MM.1S (cell line): ENCODE data around the gene ANTXR1.

Source experiments
- DNase-seq: peaks from one replicate; pipeline ENCODE4 v3.0.0-alpha.2; 2015
- H2AFZ ChIP-seq: fragments of 300-600 bp; sonication (generic); 2 replicates; pipeline ENCODE4 v1.6.0; 2016; ENCODE audit warnings: antibody characterized with exemption, low read length
- H3F3A ChIP-seq: fragments of 300-600 bp; sonication (generic); 2 replicates; pipeline ENCODE4 v1.6.1; 2016; ENCODE audit warnings: mild to moderate bottlenecking, antibody characterized with exemption, low read length, moderate library complexity, mixed read lengths; ENCODE audit not compliant: insufficient read depth
- H3K27ac ChIP-seq: fragments of 300-600 bp; sonication (generic); 2 replicates; pipeline ENCODE4 v1.5.1; 2016; ENCODE audit warnings: mild to moderate bottlenecking, low read length
- H3K27me3 ChIP-seq: fragments of 300-600 bp; sonication (generic); replicated peaks from 2 replicates; pipeline ENCODE4 v1.6.0; 2016; ENCODE audit warnings: low read length; ENCODE audit not compliant: insufficient read depth
- H3K36me3 ChIP-seq: fragments of 300-600 bp; sonication (generic); replicated peaks from 2 replicates; pipeline ENCODE4 v1.6.1; 2016; ENCODE audit warnings: mild to moderate bottlenecking, low read length, mixed read lengths; ENCODE audit not compliant: insufficient read depth
- H3K4me1 ChIP-seq: fragments of 300-600 bp; sonication (generic); 2 replicates; pipeline ENCODE4 v1.6.1; 2016; ENCODE audit warnings: low read length, mixed read lengths
- H3K4me2 ChIP-seq: fragments of 300-600 bp; sonication (generic); 2 replicates; pipeline ENCODE4 v1.6.0; 2016; ENCODE audit warnings: low read depth, low read length
- H3K4me3 ChIP-seq: fragments of 300-600 bp; sonication (generic); 2 replicates; pipeline ENCODE4 v1.5.1; 2016; ENCODE audit warnings: low read length, mixed read lengths
- H3K79me2 ChIP-seq: fragments of 300-600 bp; sonication (generic); 2 replicates; pipeline ENCODE4 v1.6.1; 2016; ENCODE audit warnings: mixed run types, low read length, mixed read lengths
- H3K9ac ChIP-seq: fragments of 300-600 bp; sonication (generic); 2 replicates; pipeline ENCODE4 v1.6.1; 2016; ENCODE audit warnings: low read length, mixed read lengths
- H3K9me2 ChIP-seq: fragments of 300-600 bp; sonication (generic); replicated peaks from 2 replicates; pipeline ENCODE4 v1.6.1; 2016; ENCODE audit warnings: mild to moderate bottlenecking, low read length, mixed read lengths; ENCODE audit not compliant: insufficient read depth
- H3K9me3 ChIP-seq: fragments of 300-600 bp; sonication (generic); replicated peaks from 2 replicates; pipeline ENCODE4 v1.6.1; 2016; ENCODE audit warnings: mild to moderate bottlenecking, low read length, mixed read lengths; ENCODE audit not compliant: insufficient read depth
- H4K20me1 ChIP-seq: fragments of 300-600 bp; sonication (generic); 2 replicates; pipeline ENCODE4 v1.6.1; 2016; ENCODE audit warnings: mild to moderate bottlenecking, low read length, moderate library complexity, mixed read lengths; ENCODE audit not compliant: insufficient read depth
- CTCF ChIP-seq: fragments of 300-600 bp; sonication (generic); IDR thresholded peaks from 2 replicates; pipeline ENCODE4 v1.5.1; 2016; ENCODE audit warnings: antibody characterized with exemption, low read length, mixed read lengths
- EZH2 ChIP-seq: fragments of 300-600 bp; sonication (generic); optimal IDR thresholded peaks from 2 replicates; pipeline ENCODE3; 2017; ENCODE audit warnings: low read depth, mild to moderate bottlenecking, antibody characterized with exemption, low read length, mixed read lengths
- EZH2phosphoT487 ChIP-seq: fragments of 300-600 bp; sonication (generic); IDR thresholded peaks from 2 replicates; pipeline ENCODE4 v1.6.1; 2018; ENCODE audit warnings: antibody characterized with exemption, low read length

ANTXR1 gene

DNA sequence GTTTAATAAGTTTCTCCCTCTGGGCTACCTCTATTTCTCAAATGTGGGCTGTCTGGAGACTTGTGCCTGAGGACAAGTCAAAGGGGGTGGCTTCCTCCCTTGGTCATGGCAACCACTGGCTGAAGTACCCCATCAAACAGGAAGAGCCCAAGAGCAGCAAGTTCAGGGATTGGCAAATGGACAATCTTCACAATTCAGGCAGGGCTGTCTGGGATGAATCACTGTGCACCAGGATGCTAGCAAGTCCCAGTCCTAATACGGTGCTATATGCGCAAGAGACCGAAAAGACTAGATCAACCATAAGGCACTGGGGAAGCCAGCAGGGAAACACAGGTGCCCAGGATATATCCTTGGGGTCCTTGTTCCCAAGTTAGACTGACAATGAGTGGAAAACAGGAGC lies 75.5 kb downstream of the ANTXR1 start:
- Histone ChIP-seq H3K9me2 (no peaks in the 10 kb centered on the region), H3K27me3 (no peaks in the 10 kb centered on the region), H3F3A (no peaks in the 10 kb centered on the region), H3K4me3 (no peak overlapping the region), H4K20me1 (no peaks in the 10 kb centered on the region), H3K4me2 (no peak overlapping the region), H2AFZ (no peak overlapping the region), H3K79me2 (no peaks in the 10 kb centered on the region), H3K4me1 (no peaks in the 10 kb centered on the region), H3K9ac (no peak overlapping the region), H3K27ac (no peak overlapping the region), H3K36me3 (no peaks in the 10 kb centered on the region), H3K9me3 (no peaks in the 10 kb centered on the region)
- no peak for TF ChIP-seq CTCF
- no peak for TF ChIP-seq EZH2phosphoT487
- no peak for TF ChIP-seq EZH2
- DNase-seq: no peak

GRCh38 chr2:69089266-69089665 lies 76.3 kb downstream of the ANTXR1 start:
- Histone ChIP-seq H3K9me2 (no peaks in the 10 kb centered on the region), H3K4me3 (no peak overlapping the region), H3K4me1 (no peaks in the 10 kb centered on the region), H3K9me3 (no peaks in the 10 kb centered on the region), H3K79me2 (no peaks in the 10 kb centered on the region), H3K27ac (no peak overlapping the region), H2AFZ (no peak overlapping the region), H3K4me2 (no peak overlapping the region), H3K9ac (no peak overlapping the region), H4K20me1 (no peaks in the 10 kb centered on the region), H3K27me3 (no peaks in the 10 kb centered on the region), H3F3A (no peaks in the 10 kb centered on the region), H3K36me3 (no peaks in the 10 kb centered on the region)
- DNase-seq: no peak
- TF ChIP-seq EZH2phosphoT487 (no peak), EZH2 (no peak), CTCF (no peak)

DNA sequence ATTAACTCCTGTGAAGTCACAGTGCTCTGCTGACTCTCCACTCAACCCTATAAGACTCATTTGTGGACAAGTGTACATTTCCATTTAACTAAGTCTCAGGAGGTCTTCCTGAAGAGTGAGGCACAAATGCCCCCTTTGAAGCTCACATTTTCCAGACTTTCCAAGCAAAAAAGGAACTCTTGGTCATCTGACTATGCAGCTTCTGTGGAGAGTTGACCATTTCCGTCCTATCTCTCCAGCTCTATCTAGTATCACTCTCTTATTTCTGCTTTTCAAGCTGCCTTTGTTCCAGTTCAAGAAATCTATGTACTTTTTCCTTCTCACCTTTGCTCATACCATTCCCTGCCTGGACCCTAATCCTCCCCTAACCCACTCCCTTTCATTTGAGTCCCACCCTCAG lies 77.0 kb downstream of the ANTXR1 start:
- Histone ChIP-seq H3K4me2 (no peak overlapping the region), H3K27me3 (no peaks in the 10 kb centered on the region), H2AFZ (no peak overlapping the region), H3K4me3 (no peak overlapping the region), H3K79me2 (no peaks in the 10 kb centered on the region), H3K27ac (no peak overlapping the region), H3K9me3 (no peaks in the 10 kb centered on the region), H3K36me3 (no peaks in the 10 kb centered on the region), H3K9ac (no peak overlapping the region), H4K20me1 (no peaks in the 10 kb centered on the region), H3K9me2 (no peaks in the 10 kb centered on the region), H3K4me1 (no peaks in the 10 kb centered on the region), H3F3A (no peaks in the 10 kb centered on the region)
- no peak for DNase-seq
- TF ChIP-seq CTCF: no peak
- no peak for TF ChIP-seq EZH2phosphoT487
- TF ChIP-seq EZH2: no peak
